B cell (primary cell): Measurements from ENCODE around the gene TTYH1.

ENCODE experiments used
- CTCF ChIP-seq: fragments of 200-600 bp; IDR thresholded peaks from one replicate; pipeline ENCODE4 v1.8.0; 2022; ENCODE audit warnings: antibody characterized with exemption, mild to moderate bottlenecking
- EZH2 ChIP-seq: IDR thresholded peaks from 2 replicates; pipeline ENCODE4 v1.6.1; 2012; ENCODE audit warnings: borderline replicate concordance, low read depth, mild to moderate bottlenecking, moderate library complexity, low read length; ENCODE audit not compliant: insufficient read depth, poor library complexity, severe bottlenecking

GRCh38 chr19:54369082-54369687, 46.1 kb upstream of the TTYH1 start:
- TF ChIP-seq CTCF = no peak
- TF ChIP-seq EZH2 = no peak
